HepG2 (cell line): ENCODE measurements around the gene GNRHR.

ENCODE experiments used
- CTCF ChIP-seq: sonication (generic); formaldehyde crosslinking; IDR thresholded peaks from 2 replicates; pipeline ENCODE4 v1.5.0; 2020; ENCODE audit warnings: mild to moderate bottlenecking, missing genetic modification reagents, moderate library complexity
- EHMT2 ChIP-seq: fragments of 200-600 bp; sonication (generic); IDR thresholded peaks from 2 replicates; pipeline ENCODE4 v1.7.0; 2017; ENCODE audit warnings: antibody characterized with exemption, low read depth, low read length, borderline replicate concordance
- ELK4 ChIP-seq: sonication (generic); formaldehyde crosslinking; IDR thresholded peaks from 2 replicates; pipeline ENCODE4 v1.9.0; 2021; ENCODE audit warnings: missing genetic modification reagents, borderline replicate concordance
- HOMEZ ChIP-seq: IDR thresholded peaks from 2 replicates; pipeline ENCODE4 v1.6.1; 2016; ENCODE audit warnings: low read depth
- NAIF1 ChIP-seq: sonication (generic); formaldehyde crosslinking; IDR thresholded peaks from 2 replicates; pipeline ENCODE4 v1.5.0; 2020; ENCODE audit warnings: mild to moderate bottlenecking, missing genetic modification reagents, borderline replicate concordance
- POLR2A ChIP-seq, 2 experiments: IDR thresholded peaks; 2 replicates each; pipeline ENCODE4 v1.6.1; 2011; ENCODE audit warnings: low read depth in 2 of 2, low read length in 2 of 2, mild to moderate bottlenecking in 1 of 2, moderate library complexity in 1 of 2; ENCODE audit not compliant: insufficient read depth in 1 of 2
- POLR2AphosphoS5 ChIP-seq: IDR thresholded peaks from 2 replicates; pipeline ENCODE4 v1.6.1; 2012; ENCODE audit warnings: low read depth, low read length
- TCF7L2 ChIP-seq: IDR thresholded peaks from 2 replicates; pipeline ENCODE4 v1.6.1; 2011; ENCODE audit warnings: mild to moderate bottlenecking, low read depth, low read length, moderate library complexity
- ZMYM2 ChIP-seq: sonication (generic); formaldehyde crosslinking; IDR thresholded peaks from 2 replicates; pipeline ENCODE4 v1.8.0; 2022; ENCODE audit warnings: mild to moderate bottlenecking, missing genetic modification reagents
- ZNF34 ChIP-seq: sonication (generic); formaldehyde crosslinking; IDR thresholded peaks from 2 replicates; pipeline ENCODE4 v1.4.0; 2020; ENCODE audit warnings: mild to moderate bottlenecking, missing genetic modification reagents, borderline replicate concordance
- ZNF350 ChIP-seq: sonication (generic); formaldehyde crosslinking; IDR thresholded peaks from 2 replicates; pipeline ENCODE4 v1.4.0; 2020; ENCODE audit warnings: mild to moderate bottlenecking, low read depth, missing genetic modification reagents, borderline replicate concordance
- ZNF691 ChIP-seq: sonication (generic); formaldehyde crosslinking; IDR thresholded peaks from 2 replicates; pipeline ENCODE4 v1.4.0; 2020; ENCODE audit warnings: missing genetic modification reagents, low read depth, mild to moderate bottlenecking, borderline replicate concordance
- ZNF891 ChIP-seq: sonication (generic); formaldehyde crosslinking; IDR thresholded peaks from 2 replicates; pipeline ENCODE4 v1.5.0; 2020; ENCODE audit warnings: mild to moderate bottlenecking, missing genetic modification reagents
- TF ChIP-seq, protein P1 (sequence below): sonication (generic); formaldehyde crosslinking; IDR thresholded peaks from 2 replicates; pipeline ENCODE4 v1.4.0; 2020; ENCODE audit warnings: mild to moderate bottlenecking, missing genetic modification reagents

DNA sequence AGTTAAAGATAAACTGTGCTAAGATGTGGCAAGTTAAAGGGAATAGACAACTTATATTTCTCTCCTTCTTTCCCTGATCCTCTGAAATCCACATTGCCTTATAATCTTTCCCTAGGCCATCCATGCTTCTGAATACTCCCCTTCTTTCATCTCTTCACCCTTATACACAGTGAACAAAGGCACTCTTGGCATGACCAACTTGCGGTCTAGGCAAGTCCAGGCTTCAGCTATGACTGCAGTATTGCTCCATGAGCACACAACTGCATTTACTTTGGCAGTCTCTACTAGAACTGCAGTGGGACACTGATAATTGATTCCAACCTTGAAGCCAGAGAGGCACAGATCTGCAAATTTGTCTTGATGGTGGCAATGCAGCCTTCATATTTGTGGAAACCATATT is 29.1 kb downstream of the GNRHR start:
- TF ChIP-seq ZNF891 (no peak), CTCF (no peak), NAIF1 (CRISPR knock-in tag) (no peak), ZNF691 (no peak), ELK4 (CRISPR knock-in tag) (no peak), EHMT2 (no peak), ZNF34 (CRISPR knock-in tag) (no peak), TCF7L2 (no peak), POLR2A (IDR thresholded peaks at IDR 0.05; ENCODE audit: insufficient read depth in 1 of 2, low read depth in 2 of 2, low read length in 2 of 2) (no peak), ZNF350 (CRISPR knock-in tag) (no peak), POLR2AphosphoS5 (no peak), ZMYM2 (CRISPR knock-in tag) (no peak), HOMEZ (no peak)
- TF ChIP-seq, protein P1, sequence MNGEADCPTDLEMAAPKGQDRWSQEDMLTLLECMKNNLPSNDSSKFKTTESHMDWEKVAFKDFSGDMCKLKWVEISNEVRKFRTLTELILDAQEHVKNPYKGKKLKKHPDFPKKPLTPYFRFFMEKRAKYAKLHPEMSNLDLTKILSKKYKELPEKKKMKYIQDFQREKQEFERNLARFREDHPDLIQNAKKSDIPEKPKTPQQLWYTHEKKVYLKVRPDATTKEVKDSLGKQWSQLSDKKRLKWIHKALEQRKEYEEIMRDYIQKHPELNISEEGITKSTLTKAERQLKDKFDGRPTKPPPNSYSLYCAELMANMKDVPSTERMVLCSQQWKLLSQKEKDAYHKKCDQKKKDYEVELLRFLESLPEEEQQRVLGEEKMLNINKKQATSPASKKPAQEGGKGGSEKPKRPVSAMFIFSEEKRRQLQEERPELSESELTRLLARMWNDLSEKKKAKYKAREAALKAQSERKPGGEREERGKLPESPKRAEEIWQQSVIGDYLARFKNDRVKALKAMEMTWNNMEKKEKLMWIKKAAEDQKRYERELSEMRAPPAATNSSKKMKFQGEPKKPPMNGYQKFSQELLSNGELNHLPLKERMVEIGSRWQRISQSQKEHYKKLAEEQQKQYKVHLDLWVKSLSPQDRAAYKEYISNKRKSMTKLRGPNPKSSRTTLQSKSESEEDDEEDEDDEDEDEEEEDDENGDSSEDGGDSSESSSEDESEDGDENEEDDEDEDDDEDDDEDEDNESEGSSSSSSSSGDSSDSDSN = no peak
